K562 (cell line): ENCODE measurements around the gene BAHD1. TPM values are rescaled to one million over a fixed set of nuclear protein-coding genes. Genes with fewer than 3 reads are reported as not detected.

ENCODE experiments used
- BHLHE40 ChIP-seq: IDR thresholded peaks from 2 replicates; pipeline ENCODE4 v1.6.1; 2011; ENCODE audit warnings: low read length, improper control_type of control experiment
- CBX3 ChIP-seq, 2 experiments: IDR thresholded peaks; 1 replicate in 1 of 2; 2 replicates in 1 of 2; pipeline ENCODE4 v1.6.1; 2012; ENCODE audit warnings: inconsistent platforms in 2 of 2, low read length in 2 of 2, borderline replicate concordance in 1 of 2, control low read depth in 1 of 2
- CXXC5 ChIP-seq: fragments of 250-450 bp; sonication (Bioruptor Pico); IDR thresholded peaks from 2 replicates; pipeline ENCODE4 v1.8.0; 2022; ENCODE audit warnings: inconsistent platforms, mild to moderate bottlenecking, moderate library complexity
- IRF2 ChIP-seq: sonication (generic); formaldehyde crosslinking; IDR thresholded peaks from 2 replicates; pipeline ENCODE4 v1.8.1; 2022; ENCODE audit warnings: mild to moderate bottlenecking, missing genetic modification reagents
- KAT8 ChIP-seq: fragments of 450-650 bp; IDR thresholded peaks from 2 replicates; pipeline ENCODE4 v1.6.1; 2016; ENCODE audit warnings: low read depth, mild to moderate bottlenecking
- MLX ChIP-seq, 2 experiments: fragments of 450-650 bp in 1 of 2; sonication (generic) in 1 of 2; formaldehyde crosslinking; conservative IDR thresholded peaks; 2 replicates each; pipeline versions ENCODE4 v1.4.0 to v1.8.1; 2020 to 2022; ENCODE audit warnings: mild to moderate bottlenecking in 1 of 2, missing genetic modification reagents in 1 of 2
- MNT ChIP-seq, 2 experiments: fragments of 450-650 bp; conservative IDR thresholded peaks; 2 replicates each; pipeline ENCODE4 v1.6.1; 2017; ENCODE audit warnings: mild to moderate bottlenecking in 2 of 2, moderate library complexity in 2 of 2
- MYC ChIP-seq, 2 experiments: fragments of 250-450 bp in 1 of 2; sonication (Bioruptor Pico) in 1 of 2; IDR thresholded peaks; 2 replicates each; pipeline versions ENCODE4 v1.5.1 to v1.6.1; 2012 to 2021; ENCODE audit warnings: low read depth in 2 of 2, borderline replicate concordance in 1 of 2, improper control_type of control experiment in 1 of 2, low read length in 1 of 2, mild to moderate bottlenecking in 1 of 2, moderate library complexity in 1 of 2
- PCBP2 ChIP-seq: fragments of 200-400 bp; formaldehyde crosslinking; IDR thresholded peaks from 2 replicates; pipeline ENCODE4 v1.6.1; 2018; ENCODE audit warnings: low read length, low read depth, mild to moderate bottlenecking, moderate library complexity; ENCODE audit not compliant: poor library complexity, severe bottlenecking
- PHF20 ChIP-seq: fragments of 450-650 bp; IDR thresholded peaks from 2 replicates; pipeline ENCODE4 v1.6.1; 2018; ENCODE audit not compliant: partially characterized antibody
- PKNOX1 ChIP-seq: fragments of 450-650 bp; IDR thresholded peaks from 2 replicates; pipeline ENCODE4 v1.6.1; 2016
- POU5F1 ChIP-seq: fragments of 150-350 bp; IDR thresholded peaks from 2 replicates; pipeline ENCODE4 v1.6.1; 2014; ENCODE audit warnings: borderline replicate concordance, low read length, low read depth, mild to moderate bottlenecking; ENCODE audit not compliant: partially characterized antibody
- SMARCA4 ChIP-seq: fragments of 450-650 bp; IDR thresholded peaks from 2 replicates; pipeline ENCODE4 v1.6.1; 2016
- SMARCE1 ChIP-seq: fragments of 450-650 bp; IDR thresholded peaks from 2 replicates; pipeline ENCODE4 v1.7.1; 2016; ENCODE audit warnings: mild to moderate bottlenecking
- SRSF7 ChIP-seq: fragments of 200-400 bp; formaldehyde crosslinking; optimal IDR thresholded peaks from 2 replicates; pipeline ENCODE3; 2017; ENCODE audit warnings: mild to moderate bottlenecking, low read depth, low read length
- TRIM24 ChIP-seq, 2 experiments: fragments of 450-650 bp; IDR thresholded peaks; 2 replicates each; pipeline ENCODE4 v1.6.1; 2016
- ZNF263 ChIP-seq: sonication (generic); formaldehyde crosslinking; IDR thresholded peaks from 2 replicates; pipeline ENCODE4 v1.8.0; 2022; ENCODE audit warnings: mild to moderate bottlenecking, missing genetic modification reagents, borderline replicate concordance
- polyA plus RNA-seq, 8 experiments: library from polyadenylated mRNA; depleted of rRNA in 4 of 8; stranded (reverse) in 5 of 8; unstranded in 3 of 8; fragments of >200 nt; fragmentation: Nextera tagmentation in 2 of 8; fragmentation: Illumina TruSeq in 1 of 8; extraction: Ambion mirVana in 2 of 8; extraction: Trizol in 1 of 8; gene quantifications; 2 replicates each; pipeline versions ENCODE4 v1.2.1 to v1.2.3, GENCODE V29; 2011 to 2014; ENCODE audit warnings: inconsistent platforms in 1 of 8, missing spikeins in 1 of 8
- total RNA-seq, 7 experiments: library from RNA; depleted of rRNA in 6 of 7; stranded (reverse); fragments of >200 nt in 6 of 7; fragmentation: Illumina TruSeq in 2 of 7; extraction: Trizol in 2 of 7; gene quantifications; 2 replicates each; pipeline versions ENCODE4 v1.2.1 to v1.2.3, GENCODE V29; 2011 to 2021; ENCODE audit warnings: low replicate concordance in 1 of 7
- TF ChIP-seq, protein P1 (sequence below): fragments of 250-450 bp; sonication (Bioruptor Pico); IDR thresholded peaks from 2 replicates; pipeline ENCODE4 v1.5.0; 2022; ENCODE audit warnings: mild to moderate bottlenecking
- TF ChIP-seq, protein P2 (sequence below), 2 experiments: IDR thresholded peaks; 2 replicates each; pipeline ENCODE4 v1.6.1; 2011; ENCODE audit warnings: borderline replicate concordance in 1 of 2, control low read depth in 1 of 2, low read depth in 1 of 2, low read length in 1 of 2, mild to moderate bottlenecking in 1 of 2, mixed read lengths in 1 of 2, moderate library complexity in 1 of 2; ENCODE audit not compliant: insufficient read depth in 1 of 2, insufficient read length in 1 of 2, poor library complexity in 1 of 2, severe bottlenecking in 1 of 2; ENCODE audit errors: extremely low read depth in 1 of 2

The BAHD1 gene
- total and polyA plus RNA-seq, 9 of the 15 experiments (the other 6 are each of a cell fraction or from before 2014, with no cell fraction given) = 0.55 to 38.5 (median 11.5) TPM

- peak; percentile 78 for TF ChIP-seq SMARCA4
- TF ChIP-seq TRIM24 (IDR thresholded peaks at IDR 0.05) = peak in 1 of 2 experiments; percentile 66; a peak in 2 of 4 replicates
- no peak for TF ChIP-seq SRSF7
- peak; percentile 85 for TF ChIP-seq BHLHE40
- peak; percentile 81 to 87 for TF ChIP-seq MNT (conservative IDR thresholded peaks at IDR 0.05)
- no peak for TF ChIP-seq PCBP2
- peak; percentile 55; the same call in 1 of the 2 replicates for TF ChIP-seq PKNOX1
- TF ChIP-seq, protein P1, sequence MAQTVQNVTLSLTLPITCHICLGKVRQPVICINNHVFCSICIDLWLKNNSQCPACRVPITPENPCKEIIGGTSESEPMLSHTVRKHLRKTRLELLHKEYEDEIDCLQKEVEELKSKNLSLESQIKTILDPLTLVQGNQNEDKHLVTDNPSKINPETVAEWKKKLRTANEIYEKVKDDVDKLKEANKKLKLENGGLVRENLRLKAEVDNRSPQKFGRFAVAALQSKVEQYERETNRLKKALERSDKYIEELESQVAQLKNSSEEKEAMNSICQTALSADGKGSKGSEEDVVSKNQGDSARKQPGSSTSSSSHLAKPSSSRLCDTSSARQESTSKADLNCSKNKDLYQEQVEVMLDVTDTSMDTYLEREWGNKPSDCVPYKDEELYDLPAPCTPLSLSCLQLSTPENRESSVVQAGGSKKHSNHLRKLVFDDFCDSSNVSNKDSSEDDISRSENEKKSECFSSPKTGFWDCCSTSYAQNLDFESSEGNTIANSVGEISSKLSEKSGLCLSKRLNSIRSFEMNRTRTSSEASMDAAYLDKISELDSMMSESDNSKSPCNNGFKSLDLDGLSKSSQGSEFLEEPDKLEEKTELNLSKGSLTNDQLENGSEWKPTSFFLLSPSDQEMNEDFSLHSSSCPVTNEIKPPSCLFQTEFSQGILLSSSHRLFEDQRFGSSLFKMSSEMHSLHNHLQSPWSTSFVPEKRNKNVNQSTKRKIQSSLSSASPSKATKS (CRISPR knock-in tag) = no peak
- TF ChIP-seq KAT8 = no peak
- peak; percentile 67; the same call in 1 of the 2 replicates for TF ChIP-seq SMARCE1
- no peak for TF ChIP-seq POU5F1
- 0 out of 3 replicates have a peak, but pooled peaks of 1 of the 2 experiments have one; percentile 36 for TF ChIP-seq CBX3 (IDR thresholded peaks at IDR 0.05; ENCODE audit: borderline replicate concordance in 1 of 2, low read length in 2 of 2)
- TF ChIP-seq MLX (CRISPR knock-in tag; conservative IDR thresholded peaks at IDR 0.05) = 0 out of 4 replicates have a peak, but pooled peaks of 1 of the 2 experiments have one; percentile 32
- TF ChIP-seq, protein P2, sequence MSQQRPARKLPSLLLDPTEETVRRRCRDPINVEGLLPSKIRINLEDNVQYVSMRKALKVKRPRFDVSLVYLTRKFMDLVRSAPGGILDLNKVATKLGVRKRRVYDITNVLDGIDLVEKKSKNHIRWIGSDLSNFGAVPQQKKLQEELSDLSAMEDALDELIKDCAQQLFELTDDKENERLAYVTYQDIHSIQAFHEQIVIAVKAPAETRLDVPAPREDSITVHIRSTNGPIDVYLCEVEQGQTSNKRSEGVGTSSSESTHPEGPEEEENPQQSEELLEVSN (IDR thresholded peaks at IDR 0.05; ENCODE audit: borderline replicate concordance in 1 of 2, extremely low read depth in 1 of 2, insufficient read depth in 1 of 2, insufficient read length in 1 of 2, low read depth in 1 of 2, low read length in 1 of 2, poor library complexity in 1 of 2, severe bottlenecking in 1 of 2) = peak; percentile 40 to 58
- TF ChIP-seq CXXC5 (CRISPR knock-in tag) = peak; percentile 93
- TF ChIP-seq PHF20 = no peak
- no peak for TF ChIP-seq ZNF263 (CRISPR knock-in tag)
- no peak for TF ChIP-seq IRF2 (CRISPR knock-in tag)
- peak; percentile 79 for TF ChIP-seq MYC (IDR thresholded peaks at IDR 0.05; ENCODE audit: low read depth, low read length)
- TF ChIP-seq MYC (CRISPR knock-in tag; IDR thresholded peaks at IDR 0.05; ENCODE audit: borderline replicate concordance, low read depth) = no peak
Measured at GRCh38 chr15:40427188-40427587, 13.6 kb upstream of the BAHD1 start (continued).
